Stimulated activated CD4-positive, alpha-beta T cell treated with anti-CD3 and anti-CD28 coated beads, Interleukin-2, amount 100 ng/mL, for 4 hours (primary cell): ENCODE results near the gene MAP3K5.

Experiments
- DNase-seq: peaks from one replicate; pipeline ENCODE4 v3.0.0-alpha.2; 2020; ENCODE audit warnings: low read depth

Gene MAP3K5

DNA sequence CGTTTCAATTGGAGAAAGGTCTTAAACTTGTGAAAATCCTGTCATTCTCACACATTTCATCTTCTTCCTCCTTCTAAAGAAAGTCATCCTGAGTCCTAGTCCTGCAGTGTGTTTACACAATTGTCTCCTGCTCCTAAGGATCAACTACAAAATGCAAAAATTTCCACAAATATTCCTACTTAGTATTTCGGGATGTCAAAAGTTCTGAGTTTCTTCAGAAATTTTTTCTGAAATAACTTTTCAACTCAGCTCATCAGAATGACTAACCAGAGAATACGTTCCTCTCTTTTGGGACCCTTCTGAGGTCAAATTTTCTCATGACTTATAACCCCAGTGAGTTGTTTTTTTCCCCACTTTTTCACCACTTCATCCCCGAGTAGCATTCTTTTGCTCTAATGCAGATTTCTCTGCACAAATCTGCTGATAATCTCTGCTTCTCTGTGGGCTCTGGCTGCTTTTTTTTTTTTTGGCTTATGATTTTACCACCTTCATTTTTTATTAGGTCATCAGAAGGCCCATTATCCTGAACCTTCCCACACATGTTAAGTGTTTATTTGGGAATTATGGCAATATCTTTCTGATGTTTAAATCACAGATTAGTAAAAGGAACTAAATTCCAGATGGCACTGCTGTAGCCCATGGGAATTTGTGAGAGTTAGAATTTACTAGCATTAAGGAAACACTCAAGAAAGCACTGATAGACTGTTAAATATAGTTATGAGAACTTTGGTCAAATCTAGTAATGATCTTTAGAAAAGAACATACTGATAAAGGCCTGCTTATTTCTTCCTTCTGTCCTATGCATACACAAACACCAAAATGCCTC is 41.4 kb downstream of the MAP3K5 start:
- no peak for DNase-seq

DNA sequence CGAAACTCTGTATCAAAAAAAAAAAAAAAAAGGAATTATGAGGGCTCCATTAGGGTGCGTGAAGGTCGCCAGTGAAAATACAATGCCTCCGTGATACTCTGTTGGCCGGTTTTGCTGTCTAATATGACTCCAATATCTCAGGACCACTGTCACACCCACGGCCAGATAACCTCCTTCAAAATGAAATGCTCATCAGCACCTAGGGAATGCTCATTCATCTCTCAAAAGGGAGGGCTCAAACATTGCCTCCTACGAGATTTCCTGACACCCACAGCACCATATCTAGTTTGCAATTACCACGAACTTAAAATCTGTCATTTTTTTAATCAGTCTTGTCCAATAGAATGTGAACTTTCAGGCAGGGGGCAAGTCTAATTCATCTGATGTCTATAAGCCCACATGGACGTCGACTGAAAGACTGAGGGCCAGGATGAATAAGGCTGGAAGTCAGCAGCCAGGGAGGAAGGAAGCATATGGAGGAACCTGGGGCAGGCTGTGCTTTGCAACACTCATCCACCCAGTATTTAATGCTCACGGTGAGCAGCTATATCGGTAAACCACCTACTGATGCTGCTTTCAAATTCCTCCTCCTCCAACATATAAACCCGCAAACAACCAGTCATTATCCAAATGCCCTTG is 42.8 kb downstream of the MAP3K5 start:
- DNase-seq, result no peak

DNA sequence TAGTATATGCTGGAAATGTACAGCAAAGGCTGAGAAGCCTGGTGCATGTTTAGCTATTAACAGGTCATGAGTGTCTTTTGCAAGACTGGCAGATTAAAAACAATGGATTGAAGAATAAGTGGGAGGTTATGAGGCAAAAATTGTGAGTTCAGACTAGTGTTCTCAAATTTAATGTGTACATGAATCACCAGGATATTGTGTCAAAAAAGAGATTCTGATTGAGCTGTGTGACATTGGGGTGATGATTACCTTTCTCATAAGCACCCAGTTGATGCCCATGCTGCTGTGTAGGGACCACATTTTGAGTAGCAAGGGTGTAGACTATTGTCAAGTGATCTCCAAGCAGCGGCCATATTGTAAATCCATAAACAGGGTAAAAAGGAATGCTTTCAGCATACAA is 44.8 kb downstream of the MAP3K5 start:
- no peak for DNase-seq

DNA sequence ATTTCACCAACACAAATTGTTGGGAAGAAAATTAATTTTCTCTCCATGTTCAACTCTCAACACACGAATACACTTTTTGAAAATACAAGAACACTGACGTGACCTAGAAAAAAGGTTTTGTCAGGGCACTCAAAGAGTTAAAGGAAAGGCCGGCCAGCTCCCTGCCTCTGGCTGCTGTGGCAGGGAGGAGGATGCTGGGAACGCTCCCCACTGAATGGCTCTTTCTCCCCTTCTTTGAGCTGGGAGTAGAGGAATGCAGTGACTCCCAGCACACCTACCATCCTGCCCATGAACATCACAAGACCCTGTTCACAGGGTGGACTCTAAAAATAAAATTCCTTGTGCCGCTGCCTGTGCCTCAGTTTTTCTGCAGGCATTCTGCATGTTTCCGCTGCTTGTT is 47.0 kb downstream of the MAP3K5 start:
- no peak for DNase-seq

DNA sequence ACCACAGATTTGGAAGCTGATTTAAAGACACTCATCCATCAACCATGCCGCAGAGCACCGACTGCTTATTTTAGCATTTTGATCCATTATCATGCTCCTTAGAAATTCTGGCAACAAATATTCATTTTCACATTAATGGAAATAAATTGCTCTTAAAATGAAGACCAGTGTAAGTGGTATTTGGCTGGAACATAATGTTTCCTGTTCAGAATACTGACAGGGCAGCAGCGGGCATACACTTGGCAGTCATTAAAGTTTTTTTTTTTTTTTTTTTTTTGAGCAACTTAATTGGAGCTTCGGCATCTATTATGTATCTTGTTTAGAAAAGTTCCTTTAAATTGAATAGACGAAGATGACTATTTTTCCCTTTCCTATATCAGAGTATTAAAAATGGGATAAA is 47.4 kb downstream of the MAP3K5 start:
- DNase-seq, result no peak

DNA sequence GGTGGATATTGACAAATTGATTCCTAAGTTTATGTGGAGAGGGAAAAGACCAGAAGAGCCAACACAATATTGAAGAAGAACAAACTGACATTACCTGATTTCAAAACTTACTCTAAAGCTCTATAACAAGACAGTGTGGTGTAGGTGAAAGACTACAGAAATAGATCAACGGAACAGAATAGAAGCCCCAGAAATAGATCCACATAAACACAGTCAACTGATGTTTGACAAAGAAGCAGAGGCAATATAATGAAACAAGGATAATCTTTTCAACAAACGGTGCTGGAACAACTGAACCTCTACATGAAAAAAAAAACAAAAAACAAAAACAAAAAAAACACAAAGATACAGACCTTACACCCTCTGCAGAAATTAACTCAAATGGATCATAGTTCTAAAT is 50.2 kb downstream of the MAP3K5 start:
- DNase-seq, result no peak

DNA sequence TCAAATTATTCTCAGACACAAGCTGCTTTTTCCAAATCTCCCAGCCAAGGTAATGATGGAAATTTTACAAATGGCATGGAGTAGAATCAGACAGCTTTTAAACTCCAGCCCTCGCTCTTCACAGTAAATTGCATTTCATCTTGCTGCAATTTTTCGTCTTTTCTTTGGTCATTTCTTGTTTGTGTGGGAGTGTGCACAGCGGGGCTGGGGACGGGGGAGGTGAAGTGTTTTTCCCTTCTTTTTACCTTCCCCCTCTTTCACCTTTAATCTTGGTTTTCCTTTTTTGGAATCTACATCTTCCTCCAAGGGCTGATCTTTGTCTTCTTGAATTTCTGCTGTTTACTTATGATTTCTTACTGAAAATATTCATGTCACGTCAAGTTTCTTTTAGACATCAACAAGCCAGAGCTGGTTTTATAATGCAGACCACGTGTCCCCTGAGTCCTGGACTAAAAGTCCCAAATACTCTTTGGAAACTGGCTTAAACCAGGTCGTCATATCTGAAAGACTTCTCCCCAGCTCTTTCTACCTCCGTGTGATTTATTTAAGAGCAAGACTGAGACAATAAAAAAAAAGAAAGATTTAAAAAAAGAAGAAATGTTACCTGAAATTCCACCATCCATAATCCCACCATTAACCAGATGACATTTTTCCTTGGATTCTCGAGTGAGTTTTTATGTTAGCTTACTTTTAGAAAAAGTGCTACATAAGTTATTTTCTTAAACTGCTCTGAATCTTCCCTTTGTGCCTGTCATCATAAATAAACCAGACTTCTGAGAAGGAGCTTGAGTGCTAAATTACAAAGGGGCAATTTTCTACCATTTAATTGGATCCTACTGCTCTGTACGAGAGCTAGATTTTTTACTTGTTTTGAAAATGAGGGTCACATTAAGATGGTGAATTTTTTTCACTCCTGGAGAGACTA is 52.0 kb downstream of the MAP3K5 start:
- DNase-seq, result no peak

DNA sequence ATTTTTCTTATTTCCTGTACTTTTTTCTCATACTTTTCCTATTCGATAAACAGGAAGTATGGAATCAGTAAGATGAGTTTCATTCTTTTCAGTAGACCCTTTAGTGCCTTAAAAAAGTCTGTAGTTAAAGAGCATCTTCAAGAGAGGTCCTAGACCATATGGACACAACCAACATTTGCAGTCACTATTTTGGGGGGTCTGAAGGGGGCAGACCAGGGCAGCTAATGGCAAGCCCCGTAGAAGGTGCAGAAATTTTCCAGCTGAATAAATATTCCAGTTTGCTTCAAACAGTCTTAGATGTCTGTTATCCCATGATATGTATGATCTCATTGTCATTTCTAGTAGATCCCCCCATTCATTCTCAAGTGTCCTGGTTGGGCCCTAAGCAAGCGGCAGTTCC is 52.8 kb downstream of the MAP3K5 start:
- DNase-seq, result no peak

DNA sequence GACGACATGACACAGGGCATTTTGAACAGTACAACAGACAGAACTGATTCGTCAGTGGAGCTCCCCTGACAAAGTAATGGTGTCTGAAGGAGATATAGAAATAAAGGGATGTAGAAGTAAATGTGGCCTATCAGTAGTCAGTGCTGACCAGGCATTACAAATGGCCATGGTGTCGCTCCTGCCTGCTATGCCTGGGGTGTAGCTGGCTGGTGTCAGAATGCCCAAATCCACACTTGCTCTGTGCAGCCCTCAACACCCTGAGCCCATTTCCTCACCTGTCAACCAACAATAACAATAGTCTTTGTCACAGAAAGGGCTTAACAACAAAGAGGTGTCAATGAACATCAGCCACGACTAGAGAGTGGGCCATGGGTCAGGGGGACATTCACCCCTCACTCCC is 53.2 kb downstream of the MAP3K5 start:
- DNase-seq, result no peak

DNA sequence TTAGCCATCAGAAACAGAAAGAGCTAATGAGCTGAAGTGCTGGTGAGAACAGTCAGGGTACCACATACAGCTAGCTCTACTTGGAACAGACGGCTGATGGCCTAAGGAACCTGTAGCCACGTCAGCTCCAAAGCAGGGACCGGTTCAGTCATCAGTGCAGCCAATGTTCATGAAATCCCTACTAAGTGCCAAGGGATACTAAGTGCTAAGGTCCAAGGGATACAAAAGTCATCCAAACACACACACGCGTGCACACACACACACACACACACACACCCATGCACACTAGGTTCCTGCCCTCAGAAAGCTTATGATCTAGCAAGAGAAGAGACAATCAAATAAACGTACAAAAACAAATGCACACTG is 53.6 kb downstream of the MAP3K5 start:
- no peak for DNase-seq

DNA sequence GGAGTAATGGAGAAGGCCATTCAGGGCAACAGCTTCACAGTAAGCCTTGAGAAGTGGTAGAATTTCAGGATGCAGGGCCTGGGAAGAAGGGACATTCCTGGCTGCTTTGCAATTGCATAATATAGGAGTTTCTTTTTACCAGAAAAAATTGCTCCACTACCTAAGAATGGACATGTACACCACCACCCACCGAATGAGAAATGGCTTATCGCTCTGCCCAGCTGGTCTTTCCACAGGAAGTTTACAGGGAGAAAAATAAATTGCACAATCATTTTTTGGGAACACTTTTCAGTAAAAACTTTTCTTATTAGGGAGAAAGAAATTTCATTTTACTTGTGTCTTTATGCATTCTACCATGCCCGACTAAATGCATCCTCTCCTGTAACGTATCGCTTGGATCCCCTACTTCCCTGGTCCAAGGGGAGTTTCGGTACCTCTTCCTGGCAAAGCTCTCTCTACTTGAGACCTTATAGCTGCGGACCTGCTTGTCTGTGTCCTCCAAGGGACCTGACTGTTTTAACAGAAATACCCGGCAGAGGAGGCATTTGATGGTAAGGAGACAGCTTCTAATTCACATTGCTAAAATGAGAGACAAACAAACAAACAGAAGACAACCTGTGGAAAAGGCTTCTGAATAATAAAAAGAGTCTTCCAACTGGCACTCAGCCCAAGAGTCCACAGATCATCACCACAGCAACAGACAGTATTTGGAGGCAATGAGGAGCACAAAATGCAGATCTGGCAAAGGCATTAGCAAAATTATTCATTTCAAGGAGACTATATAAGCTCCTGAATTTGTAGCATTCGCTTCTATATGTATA is 54.2 kb downstream of the MAP3K5 start:
- no peak for DNase-seq

DNA sequence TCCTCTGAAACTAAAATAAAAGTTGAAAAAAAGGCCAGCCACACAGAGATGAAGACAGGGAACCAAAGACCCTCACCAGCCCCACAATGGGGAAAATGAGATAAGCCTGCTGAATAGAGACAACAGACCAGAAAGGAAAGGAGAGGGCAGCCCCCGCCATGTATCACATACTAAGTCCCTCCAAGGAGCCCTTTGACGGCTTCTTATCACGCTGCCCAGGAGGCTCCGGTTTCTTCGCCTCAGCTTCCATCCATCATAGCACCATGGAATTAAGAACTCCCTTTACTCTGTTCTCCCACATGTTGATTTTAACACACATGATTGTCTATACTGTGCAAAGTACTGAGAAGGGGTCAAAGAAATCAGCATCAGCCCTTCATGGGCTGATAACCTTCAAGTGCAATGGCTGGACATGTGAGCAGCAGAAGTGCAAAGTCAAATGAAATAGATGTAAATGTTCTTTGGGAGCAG is 54.9 kb downstream of the MAP3K5 start:
- DNase-seq, result no peak

DNA sequence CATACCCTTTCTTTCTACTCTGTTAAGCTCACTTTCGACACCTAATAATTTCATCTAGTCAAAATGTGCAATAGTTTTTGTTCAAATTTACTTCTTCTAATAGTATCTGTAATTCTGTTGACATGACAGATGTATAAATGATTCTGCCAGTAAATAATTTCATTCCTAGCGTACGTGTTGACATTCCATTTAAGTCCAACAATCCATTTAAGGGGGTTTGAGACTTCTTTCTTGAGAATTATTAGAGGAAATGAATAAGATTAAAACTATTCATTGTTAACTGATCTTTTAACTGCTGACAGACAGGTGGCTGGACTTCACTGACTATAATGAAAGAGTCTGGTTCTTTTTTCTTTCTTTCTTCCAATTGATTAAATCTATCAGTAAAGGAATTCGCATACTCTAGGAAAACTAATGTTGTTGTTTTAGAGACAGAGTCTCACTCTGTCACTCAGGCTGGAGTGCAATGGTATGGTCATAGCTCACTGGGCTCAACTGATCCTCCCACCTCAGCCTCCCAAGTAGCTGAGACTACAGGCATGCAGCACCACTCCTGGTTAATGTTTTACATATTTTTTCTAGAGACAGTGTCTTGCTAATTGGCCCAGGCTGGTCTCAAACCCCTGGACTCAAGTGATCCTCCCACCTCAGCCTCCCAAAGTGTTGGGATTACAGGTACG is 55.9 kb downstream of the MAP3K5 start:
- no peak for DNase-seq

DNA sequence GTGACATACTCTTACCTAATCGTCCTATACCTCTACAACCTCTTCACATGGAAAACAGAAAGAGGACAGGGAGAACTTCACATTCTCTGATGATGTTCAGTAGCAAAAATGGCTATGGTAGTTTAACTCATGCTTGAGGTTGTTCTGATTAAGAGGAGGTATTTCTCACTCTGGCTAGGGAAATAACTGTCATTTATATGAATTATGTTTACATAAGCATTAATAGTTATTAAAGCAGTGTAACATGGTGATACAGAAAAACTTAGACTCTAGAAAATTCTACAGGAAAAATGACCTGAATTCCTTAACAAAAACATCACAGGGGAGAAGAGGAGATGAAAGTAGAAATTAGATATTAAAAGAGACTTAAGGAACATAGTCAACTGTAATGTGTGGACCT is 57.3 kb downstream of the MAP3K5 start:
- no peak for DNase-seq

DNA sequence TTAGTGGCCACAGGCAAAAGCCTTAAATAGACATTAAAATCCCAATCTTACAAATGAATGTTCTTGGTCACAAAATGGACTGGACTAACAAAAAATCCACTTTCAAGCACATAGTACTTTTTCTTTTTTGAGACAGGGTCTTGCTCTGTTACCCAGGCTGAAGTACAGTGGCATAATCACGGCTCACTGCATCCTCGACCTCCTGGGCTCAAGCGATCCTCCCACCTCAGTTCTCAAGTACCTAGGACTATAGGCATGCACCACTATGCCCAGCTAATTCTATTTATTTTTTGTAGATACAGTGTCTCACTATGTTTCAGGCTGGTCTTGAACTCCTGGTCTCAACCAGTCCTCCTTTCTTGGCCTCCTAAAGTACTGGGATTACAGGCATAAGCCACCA is 59.4 kb downstream of the MAP3K5 start:
- DNase-seq, result no peak

DNA sequence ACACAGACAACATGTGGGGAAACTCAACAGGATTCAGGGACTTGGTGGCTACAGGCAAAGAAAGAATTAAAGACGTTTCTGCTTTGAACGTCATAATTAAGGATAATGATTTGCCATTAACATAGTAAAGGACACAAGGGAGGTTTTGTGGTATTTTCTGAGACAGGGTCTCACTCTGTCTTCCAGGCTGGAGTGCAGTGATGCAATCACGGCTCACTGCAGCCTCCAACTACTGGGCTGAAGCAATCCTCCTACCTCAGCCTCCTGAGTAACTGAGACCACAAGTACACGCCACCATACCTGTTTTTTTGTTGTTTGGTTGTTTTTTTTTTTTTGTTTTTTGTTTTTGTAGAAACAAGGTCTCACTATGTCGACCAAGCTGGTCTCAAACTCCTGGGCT is 62.4 kb downstream of the MAP3K5 start:
- DNase-seq, result no peak

DNA sequence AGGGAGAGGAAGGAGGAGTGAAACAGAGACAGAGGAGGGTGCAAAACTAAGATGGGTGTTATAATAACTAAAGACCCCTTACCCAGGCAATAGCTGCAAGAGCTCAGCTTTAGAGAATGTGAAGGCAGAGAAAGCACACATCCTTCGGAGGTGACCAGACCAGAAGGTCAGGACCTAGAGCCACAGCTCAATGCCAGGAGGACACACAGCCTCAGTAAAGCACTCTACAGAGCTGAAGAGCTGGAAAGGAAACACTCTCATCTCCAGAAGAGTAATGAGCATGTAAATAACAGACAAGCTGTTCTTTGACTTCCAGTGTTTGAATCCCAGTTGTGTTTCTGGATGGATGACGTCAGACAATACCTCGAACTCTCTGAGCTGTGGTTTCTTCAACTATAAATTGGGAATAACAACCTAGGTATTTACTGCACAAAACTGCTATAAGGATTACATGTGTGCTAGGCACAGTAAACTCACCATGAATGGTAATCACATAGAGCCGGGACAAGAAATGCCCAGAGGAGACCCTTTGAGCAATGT is 63.2 kb downstream of the MAP3K5 start:
- no peak for DNase-seq

DNA sequence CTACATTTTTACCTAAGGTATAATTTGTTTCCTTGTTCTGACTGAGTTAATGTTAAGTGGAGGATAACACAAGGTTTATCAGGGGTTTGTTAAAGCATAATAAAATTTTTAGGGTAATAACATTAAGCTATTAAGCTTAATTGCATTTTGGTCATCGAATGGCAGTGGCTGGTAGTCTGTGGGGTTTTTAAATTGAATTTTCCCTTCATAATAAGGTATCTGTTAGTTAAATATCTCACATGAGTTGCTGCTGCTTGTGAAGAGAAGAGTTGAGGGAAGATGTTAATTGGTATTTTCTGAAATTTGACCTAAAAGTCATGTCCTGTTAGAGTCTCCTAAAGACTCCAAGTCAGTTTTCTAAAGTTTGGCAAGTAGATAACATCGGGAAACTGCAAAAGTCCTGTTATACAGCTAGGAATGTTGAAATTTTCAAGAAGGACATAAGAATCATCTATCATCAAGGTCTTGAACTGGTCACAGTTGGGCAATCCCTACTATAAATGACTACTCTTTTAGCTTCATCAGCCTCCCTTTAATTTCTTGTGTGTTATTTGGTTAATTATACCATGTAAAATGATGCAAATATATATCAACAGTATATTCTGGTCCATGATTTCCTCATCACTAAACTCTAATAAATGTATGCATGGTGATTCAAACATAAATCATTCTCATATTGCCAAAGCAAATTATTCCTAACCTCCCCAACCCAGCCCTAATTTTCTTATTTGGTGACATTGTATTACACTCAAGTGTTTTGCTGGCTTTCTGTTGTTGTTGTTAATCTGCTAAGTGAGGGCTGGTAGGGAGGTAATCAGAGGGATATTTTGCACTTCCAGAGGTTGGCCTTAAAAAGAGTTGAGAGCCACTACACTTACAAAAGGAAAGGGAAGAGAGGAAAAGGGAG is 64.0 kb downstream of the MAP3K5 start:
- no peak for DNase-seq

DNA sequence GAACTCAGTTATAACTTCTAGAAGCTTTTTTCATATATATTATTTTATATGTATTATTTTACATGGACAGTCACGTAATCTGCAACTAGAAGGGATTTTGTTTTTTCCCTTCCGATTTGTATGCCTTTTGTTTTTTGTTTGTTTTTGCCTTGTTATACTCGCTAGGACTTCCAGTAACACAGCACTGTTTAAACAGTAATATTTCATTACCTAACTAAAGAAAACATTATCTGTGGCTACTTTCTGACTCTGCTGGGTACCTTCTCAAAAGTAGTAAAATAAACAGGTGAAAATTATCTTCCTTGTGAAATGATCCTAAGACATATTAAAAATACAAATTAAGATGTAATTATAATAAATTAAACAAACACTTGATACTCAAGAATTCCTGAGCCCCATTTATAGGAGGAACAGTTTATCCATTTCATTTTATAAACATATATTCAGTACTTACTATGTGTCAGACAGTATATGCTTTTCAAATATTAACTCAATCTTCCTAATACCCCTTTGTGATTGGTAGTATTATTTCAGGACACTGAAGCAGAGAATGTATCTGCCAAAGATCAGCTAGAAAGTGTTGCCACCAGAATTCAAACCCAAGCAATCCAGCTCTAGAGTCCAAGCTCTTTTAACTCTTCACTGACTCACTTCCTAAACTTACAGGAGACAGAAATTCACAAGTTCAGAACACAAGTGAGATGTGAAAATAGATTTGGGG is 65.3 kb downstream of the MAP3K5 start:
- no peak for DNase-seq
